ENCODE results near the gene CYB5B. TPM values are rescaled to one million over a fixed set of nuclear protein-coding genes. Genes with fewer than 3 reads are reported as not detected.

Gene CYB5B
- total and polyA plus RNA-seq, 2 donors from 2014 or later: 89.0 to 111 TPM

- FAIRE-seq (no peak), DNase-seq (no peak)
- intact Hi-C loops (cut with DNase I): no loop called here
- Histone ChIP-seq H3K9me3 (ENCODE audit: control insufficient read depth in 2 of 3, insufficient read depth in 1 of 3, low read length in 3 of 3) (no peaks in the 10 kb centered on the region), H3K27ac (ENCODE audit: low read depth in 2 of 2, low read length in 2 of 2) (no peak overlapping the region), H3K9ac (ENCODE audit: low read length in 3 of 3) (no peak overlapping the region), H3K36me3 (ENCODE audit: control insufficient read depth in 2 of 3, insufficient read depth in 3 of 3, low read length in 3 of 3) (no peaks in the 10 kb centered on the region), H3K4me1 (ENCODE audit: control insufficient read depth in 2 of 3, insufficient read depth in 2 of 3, low read depth in 1 of 3, low read length in 3 of 3) (peaks cover 0 to 14% (median 2%) of the 10 kb centered on the region in 3 donors), H3K27me3 (ENCODE audit: control insufficient read depth, insufficient read depth, low read length) (no peaks in the 10 kb centered on the region), H3K4me3 (ENCODE audit: low read length in 3 of 3) (no peak overlapping the region)
- TF ChIP-seq CTCF (IDR thresholded peaks at IDR 0.05; ENCODE audit: borderline replicate concordance, extremely low read depth, insufficient read depth): no peak
Observed at GRCh38 chr16:69413045-69413664, 11.3 kb upstream of the CYB5B start.

- intact Hi-C loops (cut with DNase I): no loop called here
- no peak overlapping the region for H3K9ac ChIP-seq (ENCODE audit: low read length in 3 of 3)
- peak in 2 of 5 donors; percentile 27 to 29 for DNase-seq
- no peak for TF ChIP-seq CTCF (IDR thresholded peaks at IDR 0.05; ENCODE audit: borderline replicate concordance, extremely low read depth, insufficient read depth)
- no peak for FAIRE-seq
- H3K9me3 ChIP-seq (ENCODE audit: control insufficient read depth in 2 of 3, insufficient read depth in 1 of 3, low read length in 3 of 3): no peaks in the 10 kb centered on the region
- H3K27me3 ChIP-seq (ENCODE audit: control insufficient read depth, insufficient read depth, low read length): no peaks in the 10 kb centered on the region
- peaks cover 0 to 7% (median 0%) of the 10 kb centered on the region in 3 donors for H3K4me1 ChIP-seq (ENCODE audit: control insufficient read depth in 2 of 3, insufficient read depth in 2 of 3, low read depth in 1 of 3, low read length in 3 of 3)
- peak overlapping the region in 1 of 2 donors; percentile 14 for H3K27ac ChIP-seq (ENCODE audit: low read depth in 2 of 2, low read length in 2 of 2)
- H3K4me3 ChIP-seq (ENCODE audit: low read length in 3 of 3): no peak overlapping the region
- H3K36me3 ChIP-seq (ENCODE audit: control insufficient read depth in 2 of 3, insufficient read depth in 3 of 3, low read length in 3 of 3): no peaks in the 10 kb centered on the region
Observed at GRCh38 chr16:69417520-69418199, 6.8 kb upstream of the CYB5B start.

GRCh38 chr16:69419956-69420355 is 4.5 kb upstream of the CYB5B start:
- no peaks in the 10 kb centered on the region for H3K27me3 ChIP-seq (ENCODE audit: control insufficient read depth, insufficient read depth, low read length)
- no peak for TF ChIP-seq CTCF (IDR thresholded peaks at IDR 0.05; ENCODE audit: borderline replicate concordance, extremely low read depth, insufficient read depth)
- DNase-seq (no peak), FAIRE-seq (no peak)
- H3K36me3 ChIP-seq (ENCODE audit: control insufficient read depth in 2 of 3, insufficient read depth in 3 of 3, low read length in 3 of 3): no peaks in the 10 kb centered on the region
- no peaks in the 10 kb centered on the region for H3K9me3 ChIP-seq (ENCODE audit: control insufficient read depth in 2 of 3, insufficient read depth in 1 of 3, low read length in 3 of 3)
- intact Hi-C loops (cut with DNase I): no loop called here
- H3K9ac ChIP-seq (ENCODE audit: low read length in 3 of 3): no peak overlapping the region
- H3K4me1 ChIP-seq (ENCODE audit: control insufficient read depth in 2 of 3, insufficient read depth in 2 of 3, low read depth in 1 of 3, low read length in 3 of 3): peaks cover 0 to 7% (median 0%) of the 10 kb centered on the region in 3 donors
- no peak overlapping the region for H3K27ac ChIP-seq (ENCODE audit: low read depth in 2 of 2, low read length in 2 of 2)
- H3K4me3 ChIP-seq (ENCODE audit: low read length in 3 of 3): no peak overlapping the region
